Bronchial epithelial cell (primary cell): ENCODE measurements around the gene RNF26. TPM values are rescaled to one million over a fixed set of nuclear protein-coding genes. Genes with fewer than 3 reads are reported as not detected.

Source experiments
- DNase-seq: peaks from one replicate; pipeline ENCODE4 v3.0.0-alpha.2; 2010; ENCODE audit warnings: low read depth
- FAIRE-seq: peaks from 2 replicates; lab custom pipeline; 2011; peaks lifted over from hg19 to GRCh38; lab: Jason Lieb, UNC
- H3K27me3 ChIP-seq: 2 replicates; pipeline ENCODE4 v1.5.1; 2011; ENCODE audit warnings: low read length; ENCODE audit not compliant: control insufficient read depth, insufficient read depth
- H3K36me3 ChIP-seq: 2 replicates; pipeline ENCODE4 v1.5.1; 2011; ENCODE audit warnings: low read length; ENCODE audit not compliant: control insufficient read depth, insufficient read depth
- H3K4me3 ChIP-seq: 2 replicates; pipeline ENCODE4 v1.5.1; 2011; ENCODE audit warnings: mild to moderate bottlenecking, low read depth, low read length, control low read depth
- total RNA-seq: library from RNA; depleted of rRNA; stranded (reverse); fragments of >200 nt; gene quantifications from 2 replicates; pipeline ENCODE4 v1.2.1, GENCODE V29; 2014
- TF ChIP-seq, protein P1 (sequence below): IDR thresholded peaks from 2 replicates; pipeline ENCODE4 v1.5.1; 2011; ENCODE audit warnings: mild to moderate bottlenecking, moderate library complexity, low read length, control low read depth, inconsistent platforms; ENCODE audit not compliant: insufficient read depth, severe bottlenecking

Gene RNF26
- total RNA-seq, 1 donor from 2014 or later: 2.4 TPM

DNA sequence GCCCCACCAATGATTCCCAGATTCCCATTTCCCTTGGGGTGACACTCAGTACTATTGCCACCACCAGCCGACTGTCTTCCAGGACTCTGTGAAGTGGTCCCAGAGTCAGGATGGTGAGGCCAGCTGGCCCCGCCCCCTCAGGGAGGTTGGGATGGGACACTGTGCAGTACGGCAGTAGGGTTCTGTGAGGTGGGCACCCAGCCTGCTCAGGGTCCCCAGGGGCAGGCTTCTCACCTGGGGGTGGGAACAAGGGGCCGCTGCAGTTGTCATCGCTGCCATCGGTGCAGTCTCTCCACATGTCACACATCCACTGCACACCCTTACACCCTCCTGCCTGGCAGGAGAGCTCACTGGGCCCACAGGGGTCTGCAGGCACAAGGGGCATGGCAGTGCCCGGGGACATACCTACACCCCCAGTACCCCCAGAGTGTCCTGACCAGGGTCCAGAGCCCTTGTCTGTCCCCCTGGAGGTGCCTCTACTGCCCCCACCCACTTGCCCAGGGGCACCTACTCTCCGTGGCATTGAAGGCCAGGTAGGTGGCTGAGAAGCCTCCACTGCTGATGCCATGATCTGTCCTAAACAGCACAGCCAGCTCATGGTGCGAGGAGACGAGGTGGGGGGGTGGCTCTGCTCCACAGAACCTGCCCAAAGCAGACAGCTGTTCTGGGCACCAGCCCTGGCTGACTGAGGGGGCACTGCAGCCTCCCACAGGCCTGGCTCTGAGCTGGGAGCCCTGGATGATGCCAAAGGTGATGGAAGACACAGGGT is 8.2 kb downstream of the RNF26 start:
- no peaks in the 10 kb centered on the region for H3K36me3 ChIP-seq
- no peak for DNase-seq
- FAIRE-seq: no peak

DNA sequence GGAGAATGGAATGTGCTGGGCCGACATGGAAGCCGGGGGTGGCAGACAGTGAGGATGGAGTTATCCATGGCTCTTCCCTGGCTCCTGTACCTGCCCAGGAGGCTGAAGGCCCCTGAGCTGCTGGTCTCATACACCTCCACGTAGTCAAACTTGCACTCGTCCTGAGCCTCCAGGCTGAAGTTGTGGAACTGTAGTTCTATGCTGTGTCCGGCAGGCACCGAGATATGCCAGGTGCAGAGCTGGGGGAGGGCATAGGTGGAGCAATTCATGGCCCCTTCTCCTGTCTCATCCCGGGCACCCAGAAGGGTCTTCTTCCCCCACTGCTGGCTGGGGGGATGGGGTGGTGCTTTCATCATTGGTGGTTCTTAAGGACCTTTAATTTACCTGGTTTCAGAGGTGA is 9.4 kb downstream of the RNF26 start:
- Histone ChIP-seq H3K4me3 (no peak overlapping the region), H3K27me3 (peaks cover 21% of the 10 kb centered on the region), H3K36me3 (no peaks in the 10 kb centered on the region)
- DNase-seq (no peak), FAIRE-seq (no peak)
- TF ChIP-seq, protein P1, sequence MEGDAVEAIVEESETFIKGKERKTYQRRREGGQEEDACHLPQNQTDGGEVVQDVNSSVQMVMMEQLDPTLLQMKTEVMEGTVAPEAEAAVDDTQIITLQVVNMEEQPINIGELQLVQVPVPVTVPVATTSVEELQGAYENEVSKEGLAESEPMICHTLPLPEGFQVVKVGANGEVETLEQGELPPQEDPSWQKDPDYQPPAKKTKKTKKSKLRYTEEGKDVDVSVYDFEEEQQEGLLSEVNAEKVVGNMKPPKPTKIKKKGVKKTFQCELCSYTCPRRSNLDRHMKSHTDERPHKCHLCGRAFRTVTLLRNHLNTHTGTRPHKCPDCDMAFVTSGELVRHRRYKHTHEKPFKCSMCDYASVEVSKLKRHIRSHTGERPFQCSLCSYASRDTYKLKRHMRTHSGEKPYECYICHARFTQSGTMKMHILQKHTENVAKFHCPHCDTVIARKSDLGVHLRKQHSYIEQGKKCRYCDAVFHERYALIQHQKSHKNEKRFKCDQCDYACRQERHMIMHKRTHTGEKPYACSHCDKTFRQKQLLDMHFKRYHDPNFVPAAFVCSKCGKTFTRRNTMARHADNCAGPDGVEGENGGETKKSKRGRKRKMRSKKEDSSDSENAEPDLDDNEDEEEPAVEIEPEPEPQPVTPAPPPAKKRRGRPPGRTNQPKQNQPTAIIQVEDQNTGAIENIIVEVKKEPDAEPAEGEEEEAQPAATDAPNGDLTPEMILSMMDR: no peak

More for the DNA sequence above, 8.2 kb downstream of the RNF26 start:
- no peak overlapping the region for H3K4me3 ChIP-seq
- TF ChIP-seq, protein P1: no peak
- peaks cover 21% of the 10 kb centered on the region for H3K27me3 ChIP-seq

DNA sequence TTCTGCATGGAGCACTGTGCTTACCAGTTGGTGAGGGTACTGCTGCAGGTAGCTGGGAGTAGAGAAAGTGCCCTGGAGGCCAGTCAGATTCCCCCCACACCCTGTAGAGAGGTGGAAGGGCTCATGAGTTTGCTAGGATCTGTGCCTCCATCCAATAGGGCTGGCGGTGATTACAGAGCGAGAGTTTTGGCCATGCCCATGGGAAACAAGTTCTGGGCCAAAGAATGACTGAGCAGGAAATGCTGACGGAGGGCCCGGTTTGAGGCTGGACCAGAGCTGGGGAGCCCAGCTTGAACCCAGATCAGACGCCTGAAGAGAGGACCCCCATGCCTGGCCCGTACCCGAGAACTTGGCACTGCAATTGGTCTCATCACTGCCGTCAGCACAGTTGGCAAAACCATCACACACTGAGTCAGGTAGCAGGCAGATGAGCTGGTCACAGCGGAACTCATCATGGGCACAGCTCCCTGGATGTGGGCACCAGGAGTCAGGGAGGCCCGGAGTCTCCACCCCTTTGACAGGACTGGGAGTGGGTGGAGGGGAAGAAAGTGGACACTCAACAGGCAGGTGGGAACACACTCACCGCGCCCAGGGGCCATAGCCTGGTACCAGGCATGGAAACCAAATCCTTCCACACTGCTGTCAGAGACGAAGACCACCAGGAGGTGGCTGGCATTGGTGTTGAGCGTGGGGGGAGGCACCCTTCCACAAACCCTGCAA is 10.1 kb downstream of the RNF26 start:
- FAIRE-seq (no peak), DNase-seq (no peak)
- H3K4me3 ChIP-seq: no peak overlapping the region
- no peaks in the 10 kb centered on the region for H3K36me3 ChIP-seq
- peaks cover 18% of the 10 kb centered on the region for H3K27me3 ChIP-seq
- TF ChIP-seq, protein P1: no peak

DNA sequence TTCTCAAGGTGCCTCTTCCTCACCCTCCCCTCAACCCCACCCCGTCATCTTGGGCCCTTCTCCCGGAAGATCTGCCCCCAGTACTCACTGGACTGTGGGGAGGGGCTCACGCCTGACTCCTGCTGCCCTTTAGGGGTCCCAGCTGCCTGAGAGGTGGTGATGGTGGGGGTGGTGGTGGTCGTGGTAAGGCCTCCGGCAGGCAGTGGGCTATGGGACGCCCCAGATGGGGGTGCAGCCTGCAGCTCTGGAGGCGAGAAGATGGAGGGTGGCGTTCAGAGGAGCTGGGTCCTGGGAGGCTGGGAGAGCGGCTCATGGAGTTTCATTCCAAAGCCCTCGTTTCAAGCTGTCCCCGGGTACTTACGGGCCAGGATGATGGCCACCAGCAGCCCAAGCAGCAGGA is 11.4 kb downstream of the RNF26 start:
- FAIRE-seq (no peak), DNase-seq (no peak)
- Histone ChIP-seq H3K36me3 (no peaks in the 10 kb centered on the region), H3K4me3 (no peak overlapping the region), H3K27me3 (peaks cover 15% of the 10 kb centered on the region)
- TF ChIP-seq, protein P1: no peak

DNA sequence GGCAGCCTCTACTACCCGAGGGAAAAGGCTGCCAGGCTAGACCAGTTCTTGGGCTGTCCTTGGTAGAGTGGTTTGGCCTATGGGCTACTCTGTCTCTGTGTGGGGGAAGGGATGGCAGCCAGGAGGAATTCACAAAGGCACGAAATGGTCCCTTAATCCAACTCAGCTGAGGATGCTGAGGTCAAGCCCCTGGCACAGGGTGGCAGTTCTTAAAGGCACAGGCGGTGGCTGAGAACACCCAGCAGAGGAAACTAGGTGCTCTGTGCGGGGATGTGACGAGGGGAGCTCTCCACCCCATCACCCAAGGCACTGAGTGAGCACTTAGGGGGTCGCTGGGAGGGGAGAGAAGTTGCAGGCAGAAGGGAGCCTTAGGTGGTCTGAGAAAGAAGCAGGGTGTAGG is 12.3 kb downstream of the RNF26 start, which contains the start of gene MFRP:
TSS of gene MFRP (minus strand) at position 101 of the 400 bp plus-strand sequence. CDS start 192 bp downstream, outside the sequence.
- FAIRE-seq (no peak), DNase-seq (no peak)
- Histone ChIP-seq H3K27me3 (peaks cover 11% of the 10 kb centered on the region), H3K36me3 (no peaks in the 10 kb centered on the region), H3K4me3 (no peak within 1 kb of the TSS)
- TF ChIP-seq, protein P1: no peak
